GM12874 (cell line): ENCODE results near the gene ZNF440.

Experiments
- CTCF ChIP-seq: IDR thresholded peaks from 2 replicates; pipeline ENCODE4 v1.5.1; 2011; ENCODE audit warnings: low read depth, mild to moderate bottlenecking, control low read depth, low read length, moderate library complexity; ENCODE audit not compliant: insufficient read depth

The ZNF440 gene

GRCh38 chr19:11868188-11868587 lies 54.1 kb downstream of the ZNF440 start:
- no peak for TF ChIP-seq CTCF

- no peak for TF ChIP-seq CTCF
These were observed 58.6 kb downstream of the ZNF440 start for GRCh38 chr19:11872624-11873023.

- TF ChIP-seq CTCF, result no peak
These were observed 59.7 kb downstream of the ZNF440 start for GRCh38 chr19:11873762-11874161.

GRCh38 chr19:11879687-11880266 lies 65.7 kb downstream of the ZNF440 start:
- 0 out of 2 replicates have a peak, but pooled peaks have one; percentile 6 for TF ChIP-seq CTCF

- no peak for TF ChIP-seq CTCF
These were observed 66.5 kb downstream of the ZNF440 start for GRCh38 chr19:11880598-11880997.

- TF ChIP-seq CTCF, result peak; percentile 57
These were observed 67.2 kb downstream of the ZNF440 start for GRCh38 chr19:11881151-11881800.

- TF ChIP-seq CTCF, result no peak
These were observed 68.5 kb downstream of the ZNF440 start for GRCh38 chr19:11882606-11883005.
